MG63 (cell line): ENCODE data around the gene LYRM9. TPM values are rescaled to one million over a fixed set of nuclear protein-coding genes. Genes with fewer than 3 reads are reported as not detected.
"Not testable (repeated sequence)": the region's sequence is repeated elsewhere in the genome, so short reads cannot be mapped to it uniquely, and the experiment has no call there.

Experiments
- DNase-seq: peaks from one replicate; pipeline ENCODE4 v3.0.0-alpha.2; 2020
- H3K27me3 ChIP-seq: fragments of 250-450 bp; sonication (Bioruptor Pico); 2 replicates; pipeline ENCODE4 v1.5.1; 2020; ENCODE audit warnings: mild to moderate bottlenecking, moderate library complexity
- H3K36me3 ChIP-seq: fragments of 250-450 bp; sonication (Bioruptor Pico); 2 replicates; pipeline ENCODE4 v1.5.1; 2020; ENCODE audit warnings: mild to moderate bottlenecking, moderate library complexity
- H3K4me3 ChIP-seq: fragments of 250-450 bp; sonication (Bioruptor Pico); 2 replicates; pipeline ENCODE4 v1.5.1; 2020; ENCODE audit warnings: mild to moderate bottlenecking, moderate library complexity
- H3K9me3 ChIP-seq: fragments of 250-450 bp; sonication (Bioruptor Pico); 2 replicates; pipeline ENCODE4 v1.5.1; 2020; ENCODE audit warnings: mild to moderate bottlenecking, moderate library complexity
- total RNA-seq: library from RNA; depleted of rRNA; stranded (reverse); fragments of >200 nt; shearing (Covaris generic); gene quantifications from 2 replicates; pipeline ENCODE4 v1.2.3, GENCODE V29; 2014; ENCODE audit warnings: low replicate concordance

Gene LYRM9
- total RNA-seq, 1 experiment from 2014 or later = 7.2 TPM

- Histone ChIP-seq H3K36me3 (no peaks in the 10 kb centered on the region), H3K27me3 (no peaks in the 10 kb centered on the region), H3K9me3 (no peaks in the 10 kb centered on the region), H3K4me3 (no peak overlapping the region)
- no peak for DNase-seq
Measured at GRCh38 chr17:27891841-27892240, 1.3 kb downstream of the LYRM9 start.

- no peaks in the 10 kb centered on the region for H3K36me3 ChIP-seq
- no peaks in the 10 kb centered on the region for H3K9me3 ChIP-seq
- DNase-seq = no peak
- no peaks in the 10 kb centered on the region for H3K27me3 ChIP-seq
- H3K4me3 ChIP-seq = no peak overlapping the region
Measured at GRCh38 chr17:27889711-27890251, 3.4 kb downstream of the LYRM9 start.

DNA sequence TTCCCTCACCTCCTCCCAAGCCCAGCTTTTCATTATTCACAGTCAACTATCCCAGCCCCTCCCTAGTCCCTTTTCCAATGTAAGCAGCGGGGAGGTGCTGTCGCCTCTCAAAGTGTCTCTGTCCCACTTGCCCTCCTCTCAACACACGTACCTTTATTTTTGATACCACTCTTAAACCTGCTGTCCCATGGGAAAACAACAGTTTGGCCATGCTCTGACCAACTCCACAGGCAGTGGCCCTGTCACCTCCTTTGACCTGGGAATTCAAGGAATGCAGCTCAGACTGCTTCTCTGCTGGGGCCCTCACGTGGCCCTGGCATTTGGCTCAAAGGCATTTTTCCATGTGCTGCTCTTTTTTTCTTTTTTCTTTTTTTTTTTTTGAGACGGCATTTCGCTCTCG, 4.2 kb downstream of the LYRM9 start:
- no peaks in the 10 kb centered on the region for H3K27me3 ChIP-seq
- no peak for DNase-seq
- no peak overlapping the region for H3K4me3 ChIP-seq
- no peaks in the 10 kb centered on the region for H3K36me3 ChIP-seq
- no peaks in the 10 kb centered on the region for H3K9me3 ChIP-seq

DNA sequence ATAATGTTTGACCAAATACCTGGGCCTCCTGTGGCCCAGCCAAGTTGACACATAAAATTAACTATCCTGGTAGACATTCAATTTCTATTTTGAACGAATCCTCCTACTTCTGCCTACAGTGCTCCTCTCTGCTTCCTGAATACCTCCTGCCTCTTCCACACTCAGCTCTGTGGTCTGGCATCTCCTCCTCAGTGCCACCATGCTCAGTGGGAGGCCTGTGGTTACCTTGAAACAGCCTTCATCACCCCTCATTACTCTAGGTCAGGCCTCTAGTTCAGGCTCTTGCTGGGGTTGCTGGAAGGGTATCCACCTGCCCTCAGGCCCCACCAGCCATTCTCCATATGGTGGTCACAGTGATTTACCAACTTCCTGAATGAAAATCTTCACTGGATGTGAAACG, 5.1 kb downstream of the LYRM9 start:
- Histone ChIP-seq H3K9me3 (no peaks in the 10 kb centered on the region), H3K27me3 (no peaks in the 10 kb centered on the region), H3K36me3 (no peaks in the 10 kb centered on the region), H3K4me3 (no peak overlapping the region)
- DNase-seq = no peak

DNA sequence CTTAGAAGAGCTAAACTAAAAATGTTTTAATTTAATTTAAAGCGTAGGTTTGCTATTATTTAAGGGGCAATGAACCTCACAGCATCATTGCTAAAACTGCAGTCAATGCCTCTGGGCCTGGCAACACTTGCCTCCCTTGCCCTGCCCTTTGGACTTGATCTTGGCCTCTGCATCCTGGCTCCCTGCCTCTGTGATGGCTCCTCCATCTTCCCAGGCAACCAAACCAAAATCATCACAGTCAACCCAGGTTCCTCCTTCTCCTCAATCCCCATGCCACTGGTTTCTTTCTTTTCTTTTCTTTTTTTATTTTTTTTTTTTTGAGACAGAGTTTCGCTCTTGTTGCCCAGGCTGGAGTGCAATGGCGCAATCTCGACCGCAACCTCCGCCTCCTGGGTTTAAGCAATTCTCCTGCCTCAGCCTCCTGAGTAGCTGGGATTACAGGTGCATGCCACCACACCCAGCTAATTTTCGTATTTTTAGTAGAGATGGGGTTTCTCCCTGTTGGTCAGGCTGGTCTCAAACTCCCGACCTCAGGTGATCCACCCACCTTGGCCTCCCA, 6.7 kb downstream of the LYRM9 start:
- H3K36me3 ChIP-seq, H3K9me3 ChIP-seq, DNase-seq, H3K27me3 ChIP-seq, H3K4me3 ChIP-seq: not testable (repeated sequence)

DNA sequence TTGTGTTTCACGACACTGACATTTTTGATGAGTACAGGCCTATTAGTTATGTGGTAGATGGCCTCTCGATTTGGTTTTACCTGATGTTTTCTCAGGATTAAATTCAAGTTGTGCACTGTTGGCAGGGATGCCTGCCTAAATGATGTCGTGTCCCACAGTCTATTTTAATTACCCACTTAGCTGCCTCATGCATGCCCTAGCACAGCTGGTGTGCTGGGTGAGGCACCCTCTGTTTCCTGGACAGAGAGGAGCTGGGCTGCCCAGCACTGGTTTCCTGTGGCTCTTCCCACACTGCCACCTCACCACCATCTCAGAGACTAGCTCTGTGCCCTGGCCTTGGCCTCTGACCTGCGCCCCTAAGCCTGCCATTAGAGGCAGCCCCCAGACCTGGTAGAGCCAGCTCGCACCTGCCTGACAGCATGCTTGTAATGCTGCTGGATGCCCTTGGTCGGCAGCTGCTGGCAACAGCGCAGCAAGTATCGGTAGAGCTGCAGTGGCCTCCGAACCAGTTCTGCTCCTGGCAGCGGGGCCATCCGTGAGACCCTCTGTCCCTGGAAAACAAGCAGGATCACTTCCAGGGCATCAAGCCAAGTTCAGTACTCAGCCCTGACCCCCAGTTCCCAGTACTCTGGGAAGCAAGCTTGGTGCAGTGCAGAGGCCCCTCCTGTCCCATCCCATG, 10.9 kb downstream of the LYRM9 start:
- no peaks in the 10 kb centered on the region for H3K9me3 ChIP-seq
- no peaks in the 10 kb centered on the region for H3K27me3 ChIP-seq
- H3K36me3 ChIP-seq = no peaks in the 10 kb centered on the region
- DNase-seq = peak; percentile 39
- H3K4me3 ChIP-seq = no peak overlapping the region

- no peaks in the 10 kb centered on the region for H3K9me3 ChIP-seq
- H3K27me3 ChIP-seq = no peaks in the 10 kb centered on the region
- no peaks in the 10 kb centered on the region for H3K36me3 ChIP-seq
- DNase-seq = peak; percentile 54
- H3K4me3 ChIP-seq = no peak overlapping the region
Measured at GRCh38 chr17:27879987-27880608, 13.1 kb downstream of the LYRM9 start.

GRCh38 chr17:27878776-27879562, 14.2 kb downstream of the LYRM9 start:
- Histone ChIP-seq H3K4me3 (no peak overlapping the region), H3K9me3 (no peaks in the 10 kb centered on the region), H3K27me3 (no peaks in the 10 kb centered on the region), H3K36me3 (no peaks in the 10 kb centered on the region)
- DNase-seq = no peak

GRCh38 chr17:27873746-27874145, 19.4 kb downstream of the LYRM9 start:
- no peak overlapping the region for H3K4me3 ChIP-seq
- DNase-seq = no peak
- H3K27me3 ChIP-seq = no peaks in the 10 kb centered on the region
- H3K36me3 ChIP-seq = no peaks in the 10 kb centered on the region
- no peaks in the 10 kb centered on the region for H3K9me3 ChIP-seq

DNA sequence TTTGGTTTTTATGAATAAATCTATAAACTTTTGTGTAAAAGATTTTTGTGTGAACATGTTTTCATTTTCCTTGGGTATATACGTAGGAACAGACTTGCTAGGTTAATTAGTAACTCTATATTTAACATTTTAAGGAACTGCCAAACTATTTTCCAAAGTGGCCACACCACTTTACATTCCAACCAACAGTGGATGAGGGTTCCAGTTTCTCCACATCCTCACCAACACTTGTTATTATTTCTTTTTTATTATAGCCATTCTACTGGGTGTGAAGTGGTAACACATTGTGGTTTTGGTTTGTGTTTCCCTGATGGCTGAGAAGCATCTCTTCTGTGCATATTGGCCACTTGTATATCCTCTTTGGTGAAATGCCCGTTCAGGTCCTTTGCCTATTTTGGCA, 20.0 kb downstream of the LYRM9 start:
- Histone ChIP-seq H3K36me3 (no peaks in the 10 kb centered on the region), H3K27me3 (no peaks in the 10 kb centered on the region), H3K9me3 (no peaks in the 10 kb centered on the region), H3K4me3 (no peak overlapping the region)
- DNase-seq = no peak

DNA sequence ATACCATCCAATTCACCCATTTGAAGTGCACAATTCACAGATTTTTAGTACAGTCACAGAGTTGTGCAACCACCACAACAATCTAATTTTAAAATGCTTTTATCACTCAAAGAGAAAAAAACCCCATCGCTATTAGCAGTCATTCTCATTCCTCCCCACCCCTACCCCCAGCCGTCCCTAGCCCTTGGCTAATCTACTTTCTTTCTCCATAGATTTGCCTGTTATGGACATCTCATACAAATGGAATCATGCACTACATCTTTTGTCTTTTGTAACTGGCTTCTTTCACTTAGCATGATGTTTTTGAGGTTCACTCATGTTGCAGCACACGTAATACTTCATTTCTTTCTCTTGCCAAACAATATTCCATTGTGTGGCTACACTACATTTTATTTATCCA, 20.4 kb downstream of the LYRM9 start:
- no peaks in the 10 kb centered on the region for H3K36me3 ChIP-seq

GRCh38 chr17:27871407-27871806, 21.8 kb downstream of the LYRM9 start:
- Histone ChIP-seq H3K4me3 (no peak overlapping the region), H3K27me3 (no peaks in the 10 kb centered on the region), H3K9me3 (no peaks in the 10 kb centered on the region), H3K36me3 (no peaks in the 10 kb centered on the region)
- DNase-seq = no peak

More for the DNA sequence above, 20.4 kb downstream of the LYRM9 start:
- DNase-seq = no peak
- Histone ChIP-seq H3K9me3 (no peaks in the 10 kb centered on the region), H3K4me3 (no peak overlapping the region), H3K27me3 (no peaks in the 10 kb centered on the region)

GRCh38 chr17:27870345-27870744, 22.8 kb downstream of the LYRM9 start:
- DNase-seq = no peak
- H3K4me3 ChIP-seq = no peak overlapping the region
- H3K9me3 ChIP-seq = no peaks in the 10 kb centered on the region

DNA sequence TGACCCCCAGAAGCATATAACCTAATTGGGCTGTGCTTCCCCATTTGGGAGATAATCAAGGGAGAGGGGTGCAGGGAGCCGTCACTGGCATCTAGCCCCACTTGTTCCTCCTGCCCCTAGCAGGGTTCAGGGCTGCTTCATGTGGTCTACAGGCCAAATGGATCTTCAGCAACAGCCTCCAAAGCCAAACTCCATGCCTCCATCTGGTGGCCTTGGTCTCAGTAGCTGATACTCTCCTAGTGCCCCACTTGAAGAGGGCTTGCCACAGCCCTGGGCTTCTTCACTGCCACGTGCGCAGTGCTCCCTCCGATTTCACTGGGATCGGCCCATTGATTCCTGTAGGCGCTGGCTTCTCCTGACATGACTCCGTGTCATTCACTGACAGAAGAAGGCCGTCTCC, 24.6 kb downstream of the LYRM9 start:
- no peak for DNase-seq
- Histone ChIP-seq H3K27me3 (peaks cover 7% of the 10 kb centered on the region), H3K36me3 (no peaks in the 10 kb centered on the region), H3K9me3 (no peaks in the 10 kb centered on the region), H3K4me3 (no peak overlapping the region)

More at GRCh38 chr17:27870345-27870744, 22.8 kb downstream of the LYRM9 start:
- H3K36me3 ChIP-seq = no peaks in the 10 kb centered on the region
- no peaks in the 10 kb centered on the region for H3K27me3 ChIP-seq

GRCh38 chr17:27862840-27863239, 30.3 kb downstream of the LYRM9 start:
- H3K4me3 ChIP-seq = no peak overlapping the region
- peaks cover 21% of the 10 kb centered on the region for H3K27me3 ChIP-seq
- no peaks in the 10 kb centered on the region for H3K36me3 ChIP-seq
- DNase-seq = no peak
- H3K9me3 ChIP-seq = no peaks in the 10 kb centered on the region

- DNase-seq = no peak
- Histone ChIP-seq H3K36me3 (no peaks in the 10 kb centered on the region), H3K27me3 (peaks cover 21% of the 10 kb centered on the region), H3K9me3 (no peaks in the 10 kb centered on the region), H3K4me3 (no peak overlapping the region)
Measured at GRCh38 chr17:27862004-27862403, 31.2 kb downstream of the LYRM9 start.
